Calu3 (cell line): ENCODE results near the gene LRRTM4. TPM values are rescaled to one million over a fixed set of nuclear protein-coding genes. Genes with fewer than 3 reads are reported as not detected.

Source experiments
- BruUV-seq: library from RNA; stranded (reverse); fragments of 400-500 nt; replicated peaks from 2 replicates; lab custom pipeline; 2021; lab: Mats Ljungman, UMichigan
- CTCF ChIA-PET: fragments of 300-600 bp; sonication (Branson Sonifier 250); formaldehyde crosslinking; loops from one replicate; lab custom pipeline; 2022; ENCODE audit warnings: antibody characterized with exemption; lab: Charles Lee
- DNase-seq: peaks from one replicate; pipeline ENCODE4 v3.0.0; 2022
- H3K27ac Mint-ChIP-seq: one replicate; pipeline ENCODE4 v1.8.0; 2022; ENCODE audit warnings: mixed read lengths; ENCODE audit not compliant: unreplicated experiment
- H3K27me3 Mint-ChIP-seq: one replicate; pipeline ENCODE4 v1.8.0; 2022; ENCODE audit warnings: mixed read lengths; ENCODE audit not compliant: unreplicated experiment
- H3K36me3 Mint-ChIP-seq: one replicate; pipeline ENCODE4 v1.8.0; 2022; ENCODE audit warnings: mild to moderate bottlenecking, moderate library complexity, mixed read lengths; ENCODE audit not compliant: insufficient read depth, unreplicated experiment
- H3K4me1 Mint-ChIP-seq: one replicate; pipeline ENCODE4 v1.8.0; 2022; ENCODE audit warnings: mild to moderate bottlenecking, low read depth, mixed read lengths; ENCODE audit not compliant: unreplicated experiment
- H3K4me3 Mint-ChIP-seq: one replicate; pipeline ENCODE4 v1.8.0; 2022; ENCODE audit warnings: mild to moderate bottlenecking, low read depth, moderate library complexity, mixed read lengths; ENCODE audit not compliant: unreplicated experiment
- H3K9me3 Mint-ChIP-seq: one replicate; pipeline ENCODE4 v1.8.0; 2022; ENCODE audit warnings: low read depth, mixed read lengths; ENCODE audit not compliant: unreplicated experiment
- intact Hi-C: fragments of 100-400 bp; cut with micrococcal nuclease; formaldehyde crosslinking; loops from one replicate; pipeline ENCODE4 v1.10.0; 2022; ENCODE audit not compliant: unreplicated experiment
- total RNA-seq: library from RNA; stranded (reverse); gene quantifications from 2 replicates; pipeline ENCODE4 v1.2.3, GENCODE V29; 2022
- TF ChIP-seq, protein P1 (sequence below): fragments of 200-600 bp; IDR thresholded peaks from one replicate; pipeline ENCODE4 v1.8.0; 2022; ENCODE audit warnings: antibody characterized with exemption; ENCODE audit not compliant: unreplicated experiment

LRRTM4 gene
- total RNA-seq, 1 experiment from 2014 or later, result not detected

GRCh38 chr2:77270433-77270832, 251.7 kb downstream of the LRRTM4 start:
- CTCF ChIA-PET, result no interaction called here
- intact Hi-C loops, result no loop called here
- Mint-ChIP-seq H3K4me3 (no peak overlapping the region), H3K36me3 (no peaks in the 10 kb centered on the region), H3K27me3 (no peaks in the 10 kb centered on the region), H3K4me1 (no peaks in the 10 kb centered on the region), H3K9me3 (peaks cover 23% of the 10 kb centered on the region), H3K27ac (no peak overlapping the region)
- DNase-seq, result no peak
- BruUV-seq, result no TSS peak
- TF ChIP-seq, protein P1, sequence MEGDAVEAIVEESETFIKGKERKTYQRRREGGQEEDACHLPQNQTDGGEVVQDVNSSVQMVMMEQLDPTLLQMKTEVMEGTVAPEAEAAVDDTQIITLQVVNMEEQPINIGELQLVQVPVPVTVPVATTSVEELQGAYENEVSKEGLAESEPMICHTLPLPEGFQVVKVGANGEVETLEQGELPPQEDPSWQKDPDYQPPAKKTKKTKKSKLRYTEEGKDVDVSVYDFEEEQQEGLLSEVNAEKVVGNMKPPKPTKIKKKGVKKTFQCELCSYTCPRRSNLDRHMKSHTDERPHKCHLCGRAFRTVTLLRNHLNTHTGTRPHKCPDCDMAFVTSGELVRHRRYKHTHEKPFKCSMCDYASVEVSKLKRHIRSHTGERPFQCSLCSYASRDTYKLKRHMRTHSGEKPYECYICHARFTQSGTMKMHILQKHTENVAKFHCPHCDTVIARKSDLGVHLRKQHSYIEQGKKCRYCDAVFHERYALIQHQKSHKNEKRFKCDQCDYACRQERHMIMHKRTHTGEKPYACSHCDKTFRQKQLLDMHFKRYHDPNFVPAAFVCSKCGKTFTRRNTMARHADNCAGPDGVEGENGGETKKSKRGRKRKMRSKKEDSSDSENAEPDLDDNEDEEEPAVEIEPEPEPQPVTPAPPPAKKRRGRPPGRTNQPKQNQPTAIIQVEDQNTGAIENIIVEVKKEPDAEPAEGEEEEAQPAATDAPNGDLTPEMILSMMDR, result no peak

DNA sequence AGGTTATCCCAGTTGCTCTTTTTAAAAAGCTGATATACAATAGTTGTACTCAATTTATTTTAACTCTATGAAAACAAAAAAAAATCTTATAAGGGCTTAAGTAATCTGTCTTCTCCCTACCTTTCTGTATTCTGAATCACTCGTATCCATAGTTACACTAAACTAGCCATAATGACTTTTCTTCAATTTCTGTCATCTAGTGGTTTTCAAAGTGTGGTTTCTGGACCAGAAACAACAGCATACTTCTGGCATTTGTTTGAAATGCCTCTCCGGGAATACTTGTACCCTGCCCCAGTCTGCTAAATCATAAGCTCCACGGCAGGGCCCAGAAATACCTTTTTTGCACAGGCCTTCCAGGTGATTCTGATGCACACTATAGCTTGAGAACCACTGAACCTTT, 253.6 kb downstream of the LRRTM4 start:
- Mint-ChIP-seq H3K9me3 (peaks cover 22% of the 10 kb centered on the region), H3K4me3 (no peak overlapping the region), H3K4me1 (no peaks in the 10 kb centered on the region), H3K27me3 (no peaks in the 10 kb centered on the region), H3K27ac (no peak overlapping the region), H3K36me3 (no peaks in the 10 kb centered on the region)
- TF ChIP-seq, protein P1, result no peak
- no peak for DNase-seq
- intact Hi-C loops, result no loop called here
- CTCF ChIA-PET, result no interaction called here
- no TSS peak for BruUV-seq

- CTCF ChIA-PET, result no interaction called here
- intact Hi-C loops, result no loop called here
- H3K4me1 Mint-ChIP-seq, result no peaks in the 10 kb centered on the region
- no TSS peak for BruUV-seq
- H3K9me3 Mint-ChIP-seq, result peaks cover 15% of the 10 kb centered on the region
- DNase-seq, result no peak
- no peaks in the 10 kb centered on the region for H3K27me3 Mint-ChIP-seq
- H3K36me3 Mint-ChIP-seq, result no peaks in the 10 kb centered on the region
- TF ChIP-seq, protein P1, result no peak
- H3K27ac Mint-ChIP-seq, result no peak overlapping the region
- no peak overlapping the region for H3K4me3 Mint-ChIP-seq
These were observed 289.2 kb downstream of the LRRTM4 start for GRCh38 chr2:77232909-77233425.

DNA sequence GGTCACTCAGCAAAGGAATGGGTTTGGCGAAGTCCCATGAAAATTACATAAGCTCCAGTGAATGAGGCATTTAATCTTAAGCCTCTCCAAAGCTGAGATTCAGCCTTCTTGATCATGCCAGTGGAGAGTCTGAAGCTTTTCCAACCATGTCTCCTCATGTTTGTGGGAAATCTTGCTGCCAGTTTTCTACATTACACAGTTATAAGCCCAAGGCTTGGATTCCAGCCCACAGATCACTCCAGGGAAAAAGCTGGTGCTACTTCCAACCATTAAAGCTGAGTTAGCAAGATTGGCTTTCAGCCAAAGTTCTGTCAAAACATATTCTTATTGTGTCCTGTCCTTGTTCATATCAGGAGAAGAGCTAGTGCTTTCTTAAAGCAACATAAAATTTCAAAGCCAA, 293.8 kb downstream of the LRRTM4 start:
- no peaks in the 10 kb centered on the region for H3K4me1 Mint-ChIP-seq
- H3K27ac Mint-ChIP-seq, result no peak overlapping the region
- no peak overlapping the region for H3K4me3 Mint-ChIP-seq
- no TSS peak for BruUV-seq
- H3K9me3 Mint-ChIP-seq, result peaks cover 12% of the 10 kb centered on the region
- TF ChIP-seq, protein P1, result no peak
- H3K36me3 Mint-ChIP-seq, result no peaks in the 10 kb centered on the region
- intact Hi-C loops, result no loop called here
- CTCF ChIA-PET, result no interaction called here
- no peaks in the 10 kb centered on the region for H3K27me3 Mint-ChIP-seq
- DNase-seq, result no peak
